ENCODE results near the gene ADK. TPM values are rescaled to one million over a fixed set of nuclear protein-coding genes. Genes with fewer than 3 reads are reported as not detected.

The ADK gene
- total and polyA plus RNA-seq, 2 of the 13 experiments (the other 11 are each of a cell fraction or from before 2014, with no cell fraction given) = 48.6 to 79.1 TPM

DNA sequence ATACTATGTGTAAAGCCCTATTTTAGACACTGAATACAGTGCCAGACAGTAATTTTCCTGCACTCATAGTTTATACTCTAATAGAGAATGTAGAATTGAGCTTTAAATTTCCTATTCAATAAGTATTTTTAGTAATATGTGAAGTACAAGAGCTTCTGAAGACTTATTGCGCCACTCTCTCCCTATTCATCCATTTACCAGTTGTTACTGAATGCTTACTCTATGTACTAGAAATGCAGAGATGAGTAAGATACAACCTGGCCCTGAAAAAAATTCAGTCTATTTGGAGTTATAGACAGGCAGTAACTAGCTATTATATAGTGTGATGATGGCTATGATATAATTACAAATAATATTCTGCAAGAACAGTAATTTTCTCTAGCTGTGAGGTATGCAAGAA lies 98.8 kb downstream of the ADK start:
- Histone ChIP-seq H3K4me2 (ENCODE audit: low read depth, low read length) (no peak overlapping the region), H3K9me3 (ENCODE audit: low read length) (no peaks in the 10 kb centered on the region), H3K27me3 (ENCODE audit: control insufficient read depth in 1 of 2, insufficient read depth in 2 of 2, low read length in 2 of 2) (no peaks in the 10 kb centered on the region), H3K4me1 (ENCODE audit: insufficient read depth, low read length) (0 out of 2 replicates have a peak, but pooled peaks cover 5% of the 10 kb centered on the region), H3K27ac (ENCODE audit: extremely low read length, insufficient read depth, low read length) (no peak overlapping the region), H3K4me3 (replicated peaks in 1 of 3; ENCODE audit: insufficient read depth in 1 of 3, low read depth in 2 of 3, low read length in 3 of 3) (no peak overlapping the region), H3K79me2 (ENCODE audit: insufficient read depth, low read length) (peaks cover 3% of the 10 kb centered on the region), H3K9ac (ENCODE audit: insufficient read depth, low read depth, low read length) (no peak overlapping the region), H2AFZ (ENCODE audit: low read length) (no peak overlapping the region), H3K36me3 (replicated peaks in 1 of 2; ENCODE audit: control insufficient read depth in 1 of 2, insufficient read depth in 2 of 2, low read length in 2 of 2) (peaks cover 0 to 4% of the 10 kb centered on the region in 2 experiments; a peak in 1 of 5 replicates), H4K20me1 (ENCODE audit: insufficient read depth, low read length) (no peaks in the 10 kb centered on the region)
- no peak for ATAC-seq
- 98% methylated on average over 1 of the region's 1 CpG for WGBS (ENCODE audit: low lambda C conversion rate)
- CTCF ChIA-PET (ENCODE audit: low intra/inter-chr PET ratio, low total read pairs) = no interaction called here
- BruUV-seq (replicated peaks) = no TSS peak
- intact Hi-C loops (cut with micrococcal nuclease; ENCODE audit: unreplicated experiment) = loop anchor here (5.0 kb wide), 1 partner anchor 418 kb away; no protein-coding TSS in a partner anchor
- POLR2A ChIA-PET = no interaction called here
- no peak for FAIRE-seq
- in situ Hi-C loops (cut with HindIII; ENCODE audit: extremely low pct_ligation_motif_present, low pct_unique_long_range_greater_than_20kb) = loop anchor here (10.0 kb wide), 2 partner anchors 775 to 985 kb away; partner anchors contain the start of gene COMTD1
- TF ChIP-seq SKI (IDR thresholded peaks at IDR 0.05; ENCODE audit: partially characterized antibody) = no peak
- no peak for TF ChIP-seq ZNF260 (CRISPR knock-in tag; IDR thresholded peaks at IDR 0.05; ENCODE audit: borderline replicate concordance, low read depth)
- TF ChIP-seq CREB3 (CRISPR knock-in tag; IDR thresholded peaks at IDR 0.05) = no peak
- peak; percentile 34; the same call in 1 of the 2 replicates for TF ChIP-seq CEBPB (IDR thresholded peaks at IDR 0.05; ENCODE audit: borderline replicate concordance, low read depth, low read length)
- DNase-seq (ENCODE audit: low spot score) = no peak

DNA sequence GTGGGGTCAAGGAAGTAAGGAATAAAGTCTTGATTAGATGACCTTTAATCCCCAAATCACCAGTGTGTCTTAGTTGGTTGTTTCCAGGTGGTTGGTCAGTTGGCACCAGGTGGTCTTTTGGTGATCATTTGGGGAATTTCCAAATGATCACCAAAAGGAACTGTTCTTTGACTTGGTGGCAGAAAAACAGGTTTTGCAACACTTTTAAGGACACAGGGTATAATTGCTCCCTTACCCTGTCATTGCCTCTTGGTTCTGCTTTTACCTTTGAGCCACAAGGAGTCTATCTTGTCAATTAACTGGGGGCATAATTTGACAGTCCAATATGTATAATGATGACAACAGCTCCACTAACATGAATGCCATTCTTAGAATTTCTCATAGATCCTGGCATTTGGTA lies 104.2 kb downstream of the ADK start:
- no peak for DNase-seq (ENCODE audit: low spot score)
- H3K36me3 ChIP-seq (replicated peaks in 1 of 2; ENCODE audit: control insufficient read depth in 1 of 2, insufficient read depth in 2 of 2, low read length in 2 of 2) = peaks cover 0 to 4% of the 10 kb centered on the region in 2 experiments; a peak in 1 of 5 replicates
- no peaks in the 10 kb centered on the region for H4K20me1 ChIP-seq (ENCODE audit: insufficient read depth, low read length)
- H3K27ac ChIP-seq (ENCODE audit: extremely low read length, insufficient read depth, low read length) = no peak overlapping the region
- POLR2A ChIA-PET = no interaction called here
- no peaks in the 10 kb centered on the region for H3K9me3 ChIP-seq (ENCODE audit: low read length)
- TF ChIP-seq ZKSCAN1 (IDR thresholded peaks at IDR 0.05; ENCODE audit: low read length) (no peak), CC2D1A (CRISPR knock-in tag; IDR thresholded peaks at IDR 0.05) (no peak), ZBTB26 (CRISPR knock-in tag; IDR thresholded peaks at IDR 0.05; ENCODE audit: borderline replicate concordance) (no peak), CBFB (CRISPR knock-in tag; IDR thresholded peaks at IDR 0.05) (no peak), PCBP1 (IDR thresholded peaks at IDR 0.05; ENCODE audit: borderline replicate concordance, low read depth, low read length) (no peak), MAF1 (CRISPR knock-in tag; IDR thresholded peaks at IDR 0.05; ENCODE audit: borderline replicate concordance) (no peak), ARID4A (CRISPR knock-in tag; IDR thresholded peaks at IDR 0.05; ENCODE audit: borderline replicate concordance) (no peak), AGO1 (IDR thresholded peaks at IDR 0.05; ENCODE audit: low read depth, low read length, poor library complexity, severe bottlenecking) (no peak), ZNF558 (CRISPR knock-in tag; IDR thresholded peaks at IDR 0.05; ENCODE audit: borderline replicate concordance) (no peak)
- no peaks in the 10 kb centered on the region for H3K27me3 ChIP-seq (ENCODE audit: control insufficient read depth in 1 of 2, insufficient read depth in 2 of 2, low read length in 2 of 2)
- intact Hi-C loops (cut with micrococcal nuclease; ENCODE audit: unreplicated experiment) (no loop called here), in situ Hi-C loops (cut with HindIII; ENCODE audit: extremely low pct_ligation_motif_present, low pct_unique_long_range_greater_than_20kb) (no loop called here)
- H2AFZ ChIP-seq (ENCODE audit: low read length) = no peak overlapping the region
- ATAC-seq = no peak
- CTCF ChIA-PET (ENCODE audit: low intra/inter-chr PET ratio, low total read pairs) = no interaction called here
- H3K79me2 ChIP-seq (ENCODE audit: insufficient read depth, low read length) = peaks cover 6% of the 10 kb centered on the region
- H3K9ac ChIP-seq (ENCODE audit: insufficient read depth, low read depth, low read length) = no peak overlapping the region
- no peak for FAIRE-seq
- H3K4me3 ChIP-seq (replicated peaks in 1 of 3; ENCODE audit: insufficient read depth in 1 of 3, low read depth in 2 of 3, low read length in 3 of 3) = no peak overlapping the region
- H3K4me2 ChIP-seq (ENCODE audit: low read depth, low read length) = no peak overlapping the region
- BruUV-seq (replicated peaks) = no TSS peak
- peaks cover 14% of the 10 kb centered on the region; the same call in 1 of the 2 replicates for H3K4me1 ChIP-seq (ENCODE audit: insufficient read depth, low read length)
